NCI-H1436 (cell line): ENCODE measurements around the gene GALNT2.
A peak's percentile ranks its signal among the peaks of the same experiment; 100 is the strongest.

Source experiments
- DNase-seq: peaks from one replicate; lab custom pipeline; 2025; lab: John Stamatoyannopoulos, UW

The GALNT2 gene

DNA sequence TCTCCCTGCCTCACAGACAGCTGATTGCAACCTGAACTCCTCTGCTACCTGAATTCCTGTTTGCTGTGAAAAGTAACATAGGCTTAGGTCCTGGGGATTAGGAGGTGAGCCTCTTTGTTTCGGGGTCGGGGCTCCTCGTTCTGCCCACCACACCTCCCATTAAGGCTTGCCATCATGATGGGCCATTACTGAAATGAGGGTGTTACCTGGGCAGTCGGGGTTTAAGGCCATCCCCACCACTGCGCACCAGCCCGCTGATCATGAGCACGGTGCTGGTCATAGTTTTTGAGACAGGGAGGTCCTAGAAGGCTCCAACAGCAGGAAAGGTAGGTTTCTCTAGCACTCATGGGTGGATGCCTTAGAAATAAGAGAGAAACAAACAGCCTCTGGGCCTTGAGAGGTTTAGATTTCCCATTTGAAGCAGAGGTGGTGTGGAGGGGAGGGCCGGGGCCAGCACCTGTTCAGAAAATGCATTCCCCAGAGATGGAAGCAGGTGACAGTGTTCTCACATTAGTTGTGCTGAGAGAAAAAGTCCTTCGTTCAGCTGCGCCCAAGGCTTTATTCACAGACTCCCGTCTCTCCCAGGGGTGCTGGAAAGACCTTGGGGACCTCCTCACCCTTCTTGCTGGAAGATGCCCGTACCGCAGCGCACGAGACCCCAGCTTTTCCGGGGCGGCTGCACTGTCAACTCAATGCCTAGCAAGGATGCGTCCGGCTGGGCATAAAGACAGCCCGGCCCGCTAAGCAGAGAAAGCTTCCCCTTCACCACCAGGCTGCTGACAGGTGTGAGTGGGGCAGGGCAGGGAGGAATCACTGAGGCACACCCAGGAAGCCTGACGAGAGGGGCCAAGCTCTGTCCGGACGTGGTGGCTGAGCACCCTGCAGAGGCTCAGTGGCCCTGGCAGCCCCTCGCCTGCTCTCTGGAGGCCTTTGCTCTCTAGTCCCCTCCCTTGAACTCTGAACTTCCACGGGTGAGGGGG, 233.6 kb downstream of the GALNT2 start:
- peak; percentile 87 for DNase-seq

DNA sequence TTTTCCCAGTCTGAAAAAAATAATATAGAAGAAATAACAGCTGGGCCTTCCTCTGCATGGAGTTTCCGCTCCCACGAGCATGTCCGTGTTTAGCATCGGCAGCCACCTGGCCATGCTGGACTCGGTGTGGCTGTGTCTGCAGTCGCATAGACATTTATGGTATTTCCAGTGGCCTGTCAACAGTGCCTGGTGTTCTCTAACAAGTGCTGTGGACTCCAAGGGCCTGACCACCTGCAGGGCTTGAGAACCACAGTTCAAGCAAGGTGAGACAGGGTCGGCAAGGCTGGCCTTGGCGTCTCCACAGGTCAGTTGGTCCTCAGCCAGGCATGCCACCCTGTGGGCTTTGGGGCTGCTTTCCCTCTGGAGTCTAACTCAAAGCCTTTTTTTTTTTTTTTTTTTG, 234.3 kb downstream of the GALNT2 start:
- DNase-seq = no peak

DNA sequence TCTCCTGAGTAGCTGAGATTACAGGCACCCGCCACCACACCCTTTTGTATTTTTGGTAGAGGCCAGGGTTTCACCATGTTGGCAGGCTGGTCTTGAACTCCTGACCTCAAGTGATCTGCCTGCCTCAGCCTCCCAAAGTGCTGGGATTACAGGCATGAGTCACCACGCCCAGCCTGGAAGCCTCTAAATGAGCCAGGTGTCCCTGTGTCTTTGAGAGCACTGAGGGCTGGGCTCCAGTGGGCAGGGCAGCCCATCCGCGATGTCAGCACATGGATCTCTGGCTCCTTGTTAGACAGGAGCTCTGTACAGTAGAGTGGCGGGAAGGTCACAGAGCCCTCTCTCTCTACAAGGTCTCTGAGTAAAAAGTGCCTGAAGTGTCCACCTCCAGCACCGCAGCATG, 234.8 kb downstream of the GALNT2 start:
- DNase-seq = no peak

DNA sequence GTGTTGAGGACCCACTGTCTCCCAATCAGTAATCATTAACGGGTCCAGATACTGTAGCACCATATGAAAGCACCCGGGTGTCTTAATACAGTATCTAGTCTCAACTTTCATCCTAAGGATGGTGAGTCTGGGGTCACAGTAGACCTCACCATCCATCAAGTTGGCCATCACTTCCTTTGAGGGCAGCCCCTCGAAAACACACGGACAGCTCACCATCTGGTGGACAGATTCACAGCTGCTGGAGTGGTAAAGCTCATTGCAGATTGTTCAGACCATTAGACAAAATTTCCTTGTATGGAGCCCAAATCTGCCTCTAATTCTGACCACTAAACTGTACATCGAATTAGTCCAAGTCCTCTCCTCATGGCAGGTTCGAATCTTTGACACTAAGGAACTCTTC, 236.0 kb downstream of the GALNT2 start:
- DNase-seq = no peak

DNA sequence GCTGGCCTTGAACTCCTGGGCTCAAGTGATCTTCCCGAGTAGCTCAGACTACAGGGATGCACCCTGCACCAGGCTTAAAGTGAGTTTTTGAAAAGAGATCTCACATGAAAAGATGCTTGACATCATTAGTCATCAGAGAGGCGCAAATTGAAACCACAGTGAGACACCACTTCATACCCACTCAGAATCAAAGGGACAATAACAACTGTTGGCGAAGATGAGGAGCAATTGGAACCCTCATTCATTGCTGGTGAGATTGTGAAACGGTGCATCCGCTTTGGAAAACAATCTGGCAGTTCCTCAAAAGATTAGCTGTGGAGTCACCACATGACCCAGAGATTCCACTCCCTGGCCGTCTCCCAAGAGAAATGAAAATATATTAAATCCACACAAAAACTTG, 236.8 kb downstream of the GALNT2 start:
- peak; percentile 46 for DNase-seq

DNA sequence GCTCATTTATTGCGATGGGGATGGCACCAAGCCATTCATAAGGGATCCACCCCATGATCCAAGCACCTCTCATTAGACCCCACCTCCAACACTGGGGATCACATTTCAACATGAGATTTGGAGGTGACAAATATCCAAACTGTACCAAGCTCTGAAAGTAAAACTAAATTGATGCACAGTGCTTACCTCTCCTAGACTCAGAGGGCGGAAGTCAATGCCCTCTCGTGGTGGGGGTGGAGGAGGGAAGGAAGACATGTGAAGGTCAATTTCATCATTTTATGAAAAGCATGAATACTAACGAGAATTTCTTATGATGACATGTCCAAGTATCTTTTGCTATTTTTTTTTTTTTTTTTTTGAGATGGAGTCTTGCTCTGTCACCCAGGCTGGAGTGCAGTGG, 239.1 kb downstream of the GALNT2 start:
- DNase-seq = no peak

DNA sequence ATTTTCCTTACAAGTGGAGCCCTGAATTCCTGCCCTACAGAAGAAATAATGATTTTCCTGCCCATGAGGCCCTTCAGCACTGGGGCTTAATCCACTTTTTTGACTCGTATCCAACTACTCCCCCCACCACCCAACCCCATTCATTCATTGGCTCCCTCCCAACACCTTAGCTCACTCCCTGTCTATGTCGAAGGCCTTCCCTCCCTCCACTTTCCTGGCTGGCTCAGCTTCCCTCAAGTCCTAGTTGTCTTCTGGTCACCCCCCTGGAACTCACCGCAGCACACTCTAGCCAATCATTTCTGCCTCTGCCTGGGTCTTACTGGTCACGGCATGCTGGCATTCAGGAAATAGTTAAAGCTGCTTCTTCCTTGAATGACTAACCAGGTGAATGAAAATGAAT, 240.2 kb downstream of the GALNT2 start:
- no peak for DNase-seq

DNA sequence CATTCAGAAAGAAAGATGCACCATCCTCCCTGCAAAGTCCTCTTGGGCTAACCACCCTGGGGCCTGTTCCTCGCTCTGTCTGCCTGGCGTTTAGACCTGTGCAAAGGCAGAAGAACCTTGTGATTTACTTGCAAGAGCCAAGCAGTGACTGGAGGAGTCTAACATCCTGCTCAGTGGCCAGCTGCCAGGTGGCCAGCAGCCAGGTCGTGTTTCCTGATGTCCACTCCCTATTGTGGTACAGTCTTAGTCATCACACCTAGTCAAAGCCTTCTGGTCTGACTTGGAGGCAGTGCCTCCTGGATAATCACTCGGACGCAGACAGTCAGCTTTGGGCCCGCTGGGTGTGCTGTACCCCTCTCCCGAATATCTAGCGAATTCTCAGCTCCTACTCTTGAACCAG, 241.0 kb downstream of the GALNT2 start:
- no peak for DNase-seq

DNA sequence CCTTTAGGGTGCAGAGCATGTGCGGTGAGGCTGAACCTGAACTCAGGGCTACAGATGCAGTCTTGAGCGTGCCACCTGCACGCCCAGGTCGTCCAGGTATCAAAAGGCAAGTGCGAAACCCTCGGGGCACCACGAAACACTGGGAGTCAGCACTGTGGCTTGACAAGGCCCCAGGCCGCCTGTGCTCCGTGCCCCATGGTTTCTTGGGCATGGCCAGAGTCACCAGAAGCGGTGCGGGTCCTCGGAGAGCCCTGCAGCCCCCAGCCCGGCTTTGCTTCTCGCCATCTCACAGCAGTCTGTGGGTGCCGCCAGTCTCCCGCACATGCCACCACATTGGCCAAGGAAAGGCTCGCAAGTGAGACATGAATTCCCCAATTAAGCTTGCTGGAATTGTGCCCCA, 241.8 kb downstream of the GALNT2 start:
- no peak for DNase-seq

DNA sequence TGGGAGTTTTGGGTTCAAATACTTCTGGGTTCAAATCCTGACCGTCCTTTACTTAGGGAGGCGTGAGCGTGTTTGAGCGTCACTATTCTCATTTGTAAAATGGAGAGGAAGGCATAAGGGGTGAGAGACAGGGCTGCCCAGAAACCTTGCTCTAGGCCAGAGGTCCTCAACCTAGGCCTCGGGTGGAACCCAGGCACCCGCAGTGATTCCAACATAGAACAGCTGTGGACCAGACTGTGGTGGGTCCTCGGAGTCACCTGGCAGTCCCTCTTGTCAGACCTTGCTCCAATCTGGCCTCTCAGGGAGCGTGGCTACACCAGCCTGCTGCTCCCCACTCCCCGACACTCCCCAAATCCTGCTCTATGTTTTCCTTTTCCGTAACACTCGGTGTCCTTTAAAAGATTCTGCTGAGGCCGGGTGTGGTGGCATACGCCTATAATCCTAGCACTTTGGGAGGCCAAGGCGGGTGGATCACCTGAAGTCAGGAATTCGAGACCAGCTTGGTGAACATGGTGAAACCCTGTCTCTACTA, 242.7 kb downstream of the GALNT2 start:
- DNase-seq = no peak

DNA sequence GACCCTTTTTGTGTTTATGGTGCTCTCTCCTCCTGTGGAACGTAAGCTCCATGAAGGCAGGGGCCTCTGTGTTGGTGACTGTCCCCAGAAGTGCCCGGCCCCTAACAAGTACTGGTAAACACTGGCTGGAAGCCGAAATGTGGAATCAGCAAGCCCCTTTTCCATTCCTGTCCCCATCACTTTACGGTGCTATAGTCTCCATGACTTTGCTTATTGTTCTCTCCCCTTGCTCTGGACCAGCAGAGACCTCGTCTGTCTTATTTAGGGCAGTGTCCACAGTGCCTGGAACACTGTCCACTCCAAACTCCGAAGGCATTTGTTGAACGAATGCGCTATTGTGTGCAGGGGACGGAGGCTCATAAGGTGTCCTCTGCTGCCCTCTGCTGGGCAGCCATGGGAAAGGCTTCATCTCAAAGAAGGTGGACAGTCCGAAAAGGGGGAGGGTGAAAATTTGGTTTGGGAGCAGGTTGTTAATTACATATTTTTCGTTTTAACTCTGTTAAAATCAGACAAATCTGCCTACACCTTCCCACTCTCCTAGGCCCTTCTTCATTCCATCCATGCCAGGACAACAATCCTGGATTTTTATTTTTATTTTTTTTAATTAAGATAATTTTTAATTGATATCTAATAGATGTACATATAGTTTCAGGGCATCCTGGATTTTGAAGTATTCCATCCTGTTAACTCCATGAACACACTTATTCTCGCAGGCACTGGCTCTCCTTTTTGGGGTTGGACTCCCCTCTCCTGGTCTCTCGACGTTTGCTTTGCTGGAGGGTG, 243.5 kb downstream of the GALNT2 start:
- DNase-seq = peak; percentile 76

DNA sequence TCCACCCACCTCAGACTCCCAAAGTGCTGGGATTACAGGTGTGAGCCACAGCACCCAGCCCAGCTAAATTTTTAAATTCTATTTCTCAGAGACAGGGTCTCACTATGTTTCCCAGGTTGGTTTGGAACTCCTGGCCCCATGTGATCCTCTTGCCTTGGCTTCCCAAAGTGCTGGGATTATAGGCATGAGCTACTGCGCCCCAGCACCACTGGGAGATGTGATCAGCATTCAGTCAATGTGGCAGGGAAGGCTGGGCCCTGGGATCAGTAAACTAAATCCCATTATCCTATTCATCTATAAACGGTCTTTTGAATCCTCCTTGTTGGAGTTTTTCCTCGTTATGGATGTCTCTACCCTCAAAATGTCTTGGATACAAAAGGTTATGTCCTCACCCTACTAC, 245.6 kb downstream of the GALNT2 start:
- DNase-seq = no peak

DNA sequence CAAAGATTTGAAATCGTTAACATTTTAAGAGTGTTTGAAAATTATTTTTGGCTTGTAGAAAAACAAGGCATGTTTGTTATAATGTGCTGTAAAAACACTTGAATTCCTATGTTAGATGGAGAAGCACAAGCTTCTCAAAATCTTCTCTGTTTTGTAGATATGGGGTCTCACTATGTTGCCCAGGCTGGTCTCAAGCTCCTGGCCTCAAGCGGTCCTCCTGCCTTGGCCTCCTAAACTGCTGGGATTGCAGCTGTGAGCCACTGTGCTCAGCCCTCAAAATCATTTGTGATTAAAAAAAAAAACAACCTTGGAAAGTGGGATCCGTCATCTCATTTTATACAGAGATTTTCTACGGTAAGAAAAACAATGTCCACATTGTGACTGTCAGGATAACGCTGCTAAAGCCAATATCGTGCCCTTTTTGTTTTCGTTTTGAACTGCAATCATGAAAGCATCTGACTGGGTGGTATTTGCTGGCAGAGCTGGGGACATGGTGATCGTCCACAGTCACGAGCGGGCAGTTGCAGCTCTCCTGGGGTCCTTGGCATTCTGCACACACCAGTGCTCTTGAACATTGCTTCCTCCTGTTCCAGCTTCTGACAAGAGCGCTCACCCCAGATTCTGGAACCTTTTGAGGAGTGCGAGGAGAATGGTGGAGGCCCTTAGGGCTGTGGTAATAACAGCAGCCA, 246.6 kb downstream of the GALNT2 start:
- DNase-seq = no peak

DNA sequence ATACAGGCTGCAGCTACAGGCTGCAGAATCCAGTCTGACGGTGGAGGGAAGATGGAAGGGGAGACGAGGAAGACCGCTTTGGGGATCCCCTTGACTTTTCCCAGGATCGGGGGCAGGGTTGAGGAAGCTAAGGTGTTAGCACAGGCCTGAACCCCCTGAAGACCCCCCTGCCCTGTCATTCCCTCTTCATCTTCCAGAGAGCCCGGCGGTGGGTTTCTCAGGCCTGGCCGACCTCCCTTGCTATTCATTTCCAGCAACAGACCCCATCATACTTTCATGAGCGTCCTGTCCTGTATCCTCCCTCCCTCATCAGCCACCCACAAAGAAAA, 247.1 kb downstream of the GALNT2 start:
- no peak for DNase-seq

DNA sequence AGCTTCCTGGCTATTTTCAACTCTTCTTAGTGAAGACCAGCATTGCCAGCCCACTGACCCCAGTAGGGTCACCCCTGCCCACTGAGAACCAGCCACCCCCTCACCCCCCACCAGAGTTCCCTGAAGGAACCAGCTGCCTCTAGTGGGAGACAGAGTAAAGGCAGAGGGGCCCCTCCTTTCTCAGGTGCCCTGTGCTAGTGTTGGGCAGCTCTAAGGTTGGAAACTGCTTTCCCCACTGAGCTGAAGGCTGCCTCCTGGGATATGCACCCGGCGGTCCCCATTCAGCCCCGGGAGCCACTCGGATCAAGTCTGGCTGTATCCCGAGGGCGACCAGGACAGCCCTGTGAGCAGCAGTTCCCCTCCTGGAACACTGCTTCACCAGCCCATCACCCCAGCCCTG, 248.1 kb downstream of the GALNT2 start:
- DNase-seq = no peak

DNA sequence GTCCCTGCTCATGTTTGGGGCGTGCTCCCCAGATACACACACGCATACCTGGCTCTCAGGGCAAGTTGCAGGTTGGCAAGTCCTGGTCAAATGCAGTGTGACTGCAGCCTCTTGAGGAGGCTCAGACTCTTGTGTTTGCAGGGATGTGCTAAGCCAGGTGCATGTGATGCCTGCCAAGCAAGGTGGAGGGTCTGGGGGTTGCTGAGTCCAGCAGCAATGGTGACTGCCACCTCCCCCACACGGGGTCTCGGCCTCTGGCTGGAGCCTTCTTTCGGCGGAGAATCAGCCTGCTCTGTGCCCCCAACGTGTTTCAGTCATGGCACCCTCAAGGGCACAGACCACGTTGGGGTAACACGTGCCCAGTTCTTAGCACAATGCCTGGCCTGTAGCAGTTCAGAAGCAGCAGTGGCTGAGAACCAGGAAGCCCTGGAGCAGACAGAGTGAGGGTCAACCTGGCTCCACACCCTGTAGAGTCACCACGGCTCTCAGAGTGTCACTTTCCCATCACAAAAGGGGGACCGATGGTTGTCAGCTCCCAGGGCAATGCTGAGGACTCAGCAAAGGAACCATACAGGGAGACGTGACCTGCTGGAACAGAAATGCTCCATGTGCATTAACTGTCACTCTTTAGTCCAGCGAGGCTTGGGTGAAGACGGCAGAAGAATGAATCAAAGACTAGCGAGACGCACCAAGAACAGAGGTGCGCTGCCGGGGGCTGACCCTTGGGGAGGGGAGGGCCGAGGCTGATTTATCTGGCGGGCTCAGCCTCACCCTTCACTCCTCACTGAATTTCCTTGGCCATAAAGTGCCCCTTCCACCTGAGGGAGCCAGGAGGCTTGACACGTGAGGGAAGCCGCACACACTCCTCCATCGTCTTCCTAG, 250.1 kb downstream of the GALNT2 start:
- no peak for DNase-seq

DNA sequence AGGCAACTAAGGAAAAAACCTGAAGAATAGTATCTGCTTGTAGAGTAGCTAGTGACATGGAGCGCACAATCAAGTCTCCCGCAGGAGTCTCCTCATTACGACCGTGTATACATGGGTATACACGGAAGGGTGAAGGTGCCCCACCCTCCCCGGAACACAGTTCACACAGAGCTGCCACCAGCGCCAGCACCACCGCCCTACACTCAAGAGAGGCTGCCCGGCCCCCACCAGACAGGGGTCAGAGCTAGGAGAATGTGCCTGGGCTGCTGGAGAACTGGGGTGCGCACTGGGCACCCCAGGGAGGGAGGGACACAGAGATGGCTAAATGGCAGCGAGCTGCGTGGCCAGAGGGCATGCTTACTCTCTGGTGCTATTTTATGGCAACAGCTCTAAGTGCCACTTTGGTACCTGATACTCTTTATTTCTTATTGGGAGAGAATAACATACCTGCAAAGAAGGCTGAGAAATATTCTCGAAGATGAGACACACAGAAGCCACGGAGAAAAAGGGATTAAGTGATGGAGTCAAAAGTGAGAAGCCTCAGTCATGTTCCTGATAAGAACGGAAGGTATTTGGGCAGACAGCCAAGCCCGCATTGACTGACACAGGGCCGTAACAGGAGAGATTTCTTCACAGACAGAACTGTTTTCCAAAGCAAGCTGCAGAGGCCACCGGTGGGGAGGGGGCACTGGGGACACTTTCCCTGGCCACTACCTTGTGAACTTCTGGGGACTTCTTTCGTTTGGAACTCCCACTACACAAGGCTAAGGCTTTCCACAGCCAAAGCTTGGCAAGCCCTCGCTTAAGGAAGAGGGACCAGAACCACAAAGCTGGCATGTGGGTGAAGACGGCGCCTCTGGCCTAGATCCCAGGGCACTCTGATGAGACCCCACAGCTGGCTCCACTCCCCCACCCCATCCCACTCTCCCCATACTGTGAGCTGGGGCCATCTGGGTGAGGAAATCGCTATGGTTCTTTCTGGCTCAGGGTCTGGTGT, 251.1 kb downstream of the GALNT2 start:
- DNase-seq = no peak

DNA sequence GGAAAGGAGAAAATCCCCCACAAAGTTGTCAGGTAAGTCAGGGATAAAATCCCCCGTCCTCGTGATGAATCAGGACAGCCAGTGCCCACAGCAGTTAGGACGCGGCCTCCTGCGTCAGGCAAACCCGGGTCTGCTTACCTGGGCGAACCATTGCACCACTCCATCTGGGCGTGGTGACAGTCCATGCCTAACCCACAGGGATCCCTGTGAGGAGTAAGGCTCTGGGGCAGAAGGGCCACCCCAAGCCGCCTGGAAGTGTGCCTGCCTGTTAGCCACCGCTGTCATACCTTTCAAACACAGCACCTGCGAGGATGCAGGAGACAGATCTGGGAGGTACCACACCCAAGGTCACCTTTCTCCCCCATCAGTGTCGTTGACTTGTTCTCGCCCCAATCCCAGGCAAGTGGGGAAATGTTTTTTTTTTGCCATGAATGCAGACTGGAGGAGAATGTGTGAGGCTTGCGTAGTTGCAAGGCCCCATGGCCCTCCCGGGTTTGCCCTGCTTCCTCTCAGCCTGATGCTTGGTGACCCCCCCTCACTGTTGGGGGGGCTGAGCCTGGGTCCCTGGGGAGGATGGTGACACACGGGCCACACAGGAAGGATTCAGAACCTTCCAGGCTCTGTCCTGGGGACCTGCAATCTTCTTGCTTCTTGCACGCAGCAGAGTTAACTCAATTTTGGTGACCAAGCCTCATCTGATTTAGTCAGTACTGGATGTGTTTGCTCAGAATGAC, 252.1 kb downstream of the GALNT2 start:
- DNase-seq = no peak

DNA sequence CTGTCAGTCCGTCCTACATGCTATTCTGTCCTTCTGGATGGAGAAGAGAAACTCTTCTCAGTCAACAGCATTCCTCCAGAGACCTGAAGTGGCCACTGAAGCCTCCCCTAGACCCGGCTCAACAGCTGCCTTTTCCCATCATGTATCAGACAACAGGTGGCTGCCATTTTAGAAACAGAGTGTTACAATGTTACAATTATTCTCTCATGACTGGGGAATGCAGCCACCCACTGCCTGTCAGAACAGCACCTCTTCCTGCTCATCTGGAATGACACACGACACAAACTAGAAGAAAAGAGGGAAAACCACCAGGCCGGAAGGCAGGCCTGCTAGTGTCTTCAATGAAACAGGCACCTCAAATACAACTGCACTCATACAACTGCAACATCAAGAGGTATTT, 253.8 kb downstream of the GALNT2 start:
- DNase-seq = no peak

DNA sequence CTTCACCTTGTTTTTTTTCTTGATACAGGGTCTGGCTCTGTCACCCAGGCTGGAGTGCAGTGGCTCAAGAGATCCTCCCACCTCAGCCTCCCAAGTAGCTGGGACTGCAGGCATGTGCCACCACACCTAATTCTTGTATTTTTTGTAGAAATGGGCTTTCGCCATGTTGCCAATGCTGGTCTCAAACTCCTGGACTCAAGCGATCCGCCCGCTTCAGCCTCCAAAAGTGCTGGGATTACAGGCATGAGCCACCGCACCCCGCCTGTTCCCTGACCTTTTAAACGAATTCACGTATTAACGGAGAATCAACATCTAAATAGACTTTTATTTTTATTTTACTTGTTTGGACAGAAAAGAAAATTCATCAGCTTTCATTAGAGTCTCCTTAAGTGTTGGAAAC, 254.3 kb downstream of the GALNT2 start:
- DNase-seq = no peak
